Gastroesophageal sphincter (tissue), 3 donors: Measurements from ENCODE around the gene C19orf38.

ENCODE experiments used
- POLR2A ChIP-seq, 2 donors: fragments of 450-650 bp; IDR thresholded peaks; one replicate each; pipeline ENCODE4 v1.6.1; 2017; ENCODE audit warnings: antibody characterized with exemption in 2 of 2, mild to moderate bottlenecking in 2 of 2, moderate library complexity in 1 of 2
- TF ChIP-seq, protein P1 (sequence below), 4 experiments: fragments of 200-600 bp in 2 of 4; fragments of 450-650 bp in 2 of 4; sonication (generic) in 1 of 4; IDR thresholded peaks; one replicate each; pipeline ENCODE4 v1.5.1; 2017 to 2019; ENCODE audit warnings: antibody characterized with exemption in 4 of 4, mild to moderate bottlenecking in 2 of 4, moderate library complexity in 2 of 4

DNA sequence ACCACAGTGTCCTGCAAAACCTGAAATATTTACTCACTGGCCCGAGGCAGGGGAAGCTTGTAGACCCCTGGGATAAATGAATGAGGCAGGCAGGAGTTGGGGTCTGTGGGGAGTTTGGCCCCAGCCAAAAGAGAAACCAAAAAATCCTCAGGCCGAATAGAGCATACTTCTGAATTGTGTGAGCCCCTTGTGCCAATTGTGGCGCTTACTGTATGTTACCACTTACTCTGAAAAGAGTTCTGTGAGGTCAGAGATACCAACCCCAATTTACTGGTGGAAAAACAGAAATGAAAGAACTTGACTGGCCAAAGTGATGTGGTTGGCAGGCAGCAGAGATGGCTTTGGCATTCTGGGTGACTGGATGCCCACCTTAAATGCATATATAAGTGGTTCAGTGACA, 30.0 kb downstream of the C19orf38 start:
- TF ChIP-seq POLR2A (IDR thresholded peaks at IDR 0.05): no peak
- TF ChIP-seq, protein P1, sequence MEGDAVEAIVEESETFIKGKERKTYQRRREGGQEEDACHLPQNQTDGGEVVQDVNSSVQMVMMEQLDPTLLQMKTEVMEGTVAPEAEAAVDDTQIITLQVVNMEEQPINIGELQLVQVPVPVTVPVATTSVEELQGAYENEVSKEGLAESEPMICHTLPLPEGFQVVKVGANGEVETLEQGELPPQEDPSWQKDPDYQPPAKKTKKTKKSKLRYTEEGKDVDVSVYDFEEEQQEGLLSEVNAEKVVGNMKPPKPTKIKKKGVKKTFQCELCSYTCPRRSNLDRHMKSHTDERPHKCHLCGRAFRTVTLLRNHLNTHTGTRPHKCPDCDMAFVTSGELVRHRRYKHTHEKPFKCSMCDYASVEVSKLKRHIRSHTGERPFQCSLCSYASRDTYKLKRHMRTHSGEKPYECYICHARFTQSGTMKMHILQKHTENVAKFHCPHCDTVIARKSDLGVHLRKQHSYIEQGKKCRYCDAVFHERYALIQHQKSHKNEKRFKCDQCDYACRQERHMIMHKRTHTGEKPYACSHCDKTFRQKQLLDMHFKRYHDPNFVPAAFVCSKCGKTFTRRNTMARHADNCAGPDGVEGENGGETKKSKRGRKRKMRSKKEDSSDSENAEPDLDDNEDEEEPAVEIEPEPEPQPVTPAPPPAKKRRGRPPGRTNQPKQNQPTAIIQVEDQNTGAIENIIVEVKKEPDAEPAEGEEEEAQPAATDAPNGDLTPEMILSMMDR (IDR thresholded peaks at IDR 0.05): no peak
